22Rv1 (cell line): ENCODE data around the gene EIF2D.

ENCODE experiments used
- CTCF ChIP-seq: fragments of 450-650 bp; IDR thresholded peaks from 2 replicates; pipeline ENCODE4 v1.5.1; 2017; ENCODE audit warnings: mild to moderate bottlenecking
- ZFX ChIP-seq: fragments of 450-650 bp; IDR thresholded peaks from 2 replicates; pipeline ENCODE4 v1.6.1; 2017; ENCODE audit warnings: antibody characterized with exemption, borderline replicate concordance

DNA sequence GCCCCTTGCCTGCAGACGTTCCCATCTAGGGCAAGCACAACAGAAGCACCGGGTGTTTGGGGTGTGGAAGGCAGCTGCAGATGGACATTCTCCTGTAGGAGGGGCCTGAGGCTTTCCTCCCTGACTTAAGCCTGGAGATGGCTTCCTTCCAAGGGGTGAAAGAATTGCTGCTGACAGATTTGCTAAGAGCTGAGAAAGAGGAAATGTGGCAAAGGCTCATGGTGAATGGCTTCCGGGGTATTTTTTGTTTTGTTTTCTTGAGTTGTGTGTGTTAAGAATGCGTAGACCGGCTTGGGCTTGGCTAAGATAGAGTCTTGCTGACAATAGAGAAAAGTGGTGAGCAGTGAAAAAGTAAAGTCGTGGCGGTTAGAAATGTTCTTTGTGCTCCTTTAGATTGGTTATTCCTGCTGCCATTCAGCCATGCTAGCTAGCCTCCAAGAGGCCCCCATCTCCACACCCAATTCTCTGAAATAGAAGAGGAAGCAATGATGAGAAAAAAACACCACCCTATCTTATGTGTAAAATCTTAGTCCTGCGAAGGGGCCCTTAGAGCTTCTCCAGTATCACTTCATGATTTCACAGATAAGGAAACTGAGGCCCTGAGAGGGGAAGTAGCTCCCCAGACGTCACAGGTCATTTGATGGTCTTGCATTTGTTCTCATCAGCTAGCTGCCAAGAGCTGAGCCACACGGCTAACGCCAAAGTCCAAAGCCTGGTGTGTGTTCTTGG is 36.9 kb downstream of the EIF2D start:
- TF ChIP-seq CTCF, result no peak
- no peak for TF ChIP-seq ZFX
